Measurements from ENCODE around the gene AK9. TPM values are rescaled to one million over a fixed set of nuclear protein-coding genes. Genes with fewer than 3 reads are reported as not detected.

The AK9 gene
- total and polyA plus RNA-seq, 10 of the 15 experiments (the other 5 are each of a cell fraction or from before 2014, with no cell fraction given): 2.1 to 7.4 (median 4.2) TPM

- intact Hi-C loops (cut with micrococcal nuclease; ENCODE audit: unreplicated experiment): no loop called here
- H3K9ac ChIP-seq (ENCODE audit: control insufficient read depth, insufficient read depth, low read length): no peak overlapping the region
- H3K27ac ChIP-seq (ENCODE audit: control insufficient read depth, insufficient read depth): no peak overlapping the region
- no peaks in the 10 kb centered on the region for H3K79me2 ChIP-seq (ENCODE audit: control insufficient read depth, insufficient read depth, low read length)
- H3K36me3 ChIP-seq (ENCODE audit: control insufficient read depth in 2 of 2, insufficient read depth in 2 of 2, low read length in 1 of 2): no peaks in the 10 kb centered on the region
- DNase-seq (ENCODE audit: low read depth, low spot score) (no peak), FAIRE-seq (no peak), ATAC-seq (no peak)
- SMC1A ChIA-PET (ENCODE audit: uncharacterized antibody, unreplicated experiment): no interaction called here
- BruUV-seq (replicated peaks): no TSS peak
- H3K4me1 ChIP-seq (ENCODE audit: control insufficient read depth, insufficient read depth, low read length): peaks cover 6% of the 10 kb centered on the region; the same call in 1 of the 2 replicates
- POLR2A ChIA-PET: no interaction called here
- no peak for TF ChIP-seq SMAD5 (IDR thresholded peaks at IDR 0.05; ENCODE audit: low read depth)
- TF ChIP-seq RCOR1 (conservative IDR thresholded peaks at IDR 0.05; ENCODE audit: low read depth, low read length): no peak
- TF ChIP-seq SUPT20H (IDR thresholded peaks at IDR 0.05; ENCODE audit: borderline replicate concordance, control insufficient read depth, low read depth, low read length): no peak
- TF ChIP-seq CBFB (IDR thresholded peaks at IDR 0.05; ENCODE audit: low read depth): no peak
- no peak for TF ChIP-seq LARP7 (IDR thresholded peaks at IDR 0.05)
- TF ChIP-seq EGR1 (IDR thresholded peaks at IDR 0.05; ENCODE audit: borderline replicate concordance in 1 of 2, low read depth in 2 of 2, low read length in 2 of 2): no peak
- no peak for TF ChIP-seq ZBTB33 (IDR thresholded peaks at IDR 0.05)
- no peak for TF ChIP-seq NFYA (IDR thresholded peaks at IDR 0.05; ENCODE audit: borderline replicate concordance, low read depth, low read length)
- TF ChIP-seq CHD1 (IDR thresholded peaks at IDR 0.05; ENCODE audit: low read depth, low read length): no peak
- TF ChIP-seq MXI1 (IDR thresholded peaks at IDR 0.05; ENCODE audit: low read depth, low read length): no peak
- TF ChIP-seq SREBF2 (IDR thresholded peaks at IDR 0.05; ENCODE audit: low read length): no peak
- TF ChIP-seq SMC3 (IDR thresholded peaks at IDR 0.05; ENCODE audit: borderline replicate concordance, low read length): no peak
- TF ChIP-seq PAX8 (IDR thresholded peaks at IDR 0.05): no peak
- TF ChIP-seq PML (IDR thresholded peaks at IDR 0.05; ENCODE audit: low read length): no peak
- no peaks in the 10 kb centered on the region for H3K27me3 ChIP-seq (replicated peaks in 1 of 2; ENCODE audit: control insufficient read depth in 2 of 2, insufficient read depth in 2 of 2, low read length in 1 of 2)
- H3K9me3 ChIP-seq (replicated peaks; ENCODE audit: control insufficient read depth, insufficient read depth, low read length): no peaks in the 10 kb centered on the region
- H3K4me3 ChIP-seq: no peak overlapping the region
- no peak overlapping the region for H3K4me2 ChIP-seq (ENCODE audit: control insufficient read depth, insufficient read depth)
- no peak overlapping the region for H2AFZ ChIP-seq (ENCODE audit: control insufficient read depth, low read depth, low read length)
- 87% methylated on average over 4 of the region's 4 CpGs for WGBS (ENCODE audit: insufficient coverage, insufficient replicate concordance, low lambda C conversion rate, missing lambda C conversion rate)
- in situ Hi-C loops (cut with MboI): no loop called here
- no peaks in the 10 kb centered on the region for H4K20me1 ChIP-seq (ENCODE audit: control insufficient read depth, insufficient read depth)
- CTCF ChIA-PET: no interaction called here
- RAD21 ChIA-PET (ENCODE audit: unreplicated experiment): interaction anchor here (0.8 kb wide), 1 partner anchor 46 kb away, joined by 3 read pairs; no protein-coding TSS in a partner anchor
These were observed 62.6 kb downstream of the AK9 start for GRCh38 chr6:109628158-109629000.

Measured in GM12878 (cell line).